ENCODE results near the gene SLC6A3. TPM values are rescaled to one million over a fixed set of nuclear protein-coding genes. Genes with fewer than 3 reads are reported as not detected.

The SLC6A3 gene
- total RNA-seq, 4 donors from 2014 or later = not detected

GRCh38 chr5:1400936-1401335, 44.3 kb downstream of the SLC6A3 start:
- Histone ChIP-seq H3K4me3 (no peak overlapping the region), H3K9me3 (no peaks in the 10 kb centered on the region), H3K27me3 (peaks cover 29% of the 10 kb centered on the region), H3K36me3 (no peaks in the 10 kb centered on the region), H3K4me1 (no peaks in the 10 kb centered on the region), H3K27ac (no peak overlapping the region)
- no peak for DNase-seq
- TF ChIP-seq POLR2AphosphoS5 (IDR thresholded peaks at IDR 0.05) (no peak), EP300 (IDR thresholded peaks at IDR 0.05; ENCODE audit: low read depth) (no peak), POLR2A (IDR thresholded peaks at IDR 0.05) (no peak)
- WGBS, 2 donors (ENCODE audit: low coverage in 1 of 2) = 82 to 100% methylated on average over 1 to 12 of the region's 12 CpGs
- intact Hi-C loops (cut with DNase I; ENCODE audit: low total_unique reads) (no loop called here), in situ Hi-C loops (cut with MboI; ENCODE audit: low pct_ligation_motif_present in 1 of 4, low pct_unique_long_range_greater_than_20kb in 1 of 4, low sequenced_read_pairs in 3 of 4) (no loop called here)

DNA sequence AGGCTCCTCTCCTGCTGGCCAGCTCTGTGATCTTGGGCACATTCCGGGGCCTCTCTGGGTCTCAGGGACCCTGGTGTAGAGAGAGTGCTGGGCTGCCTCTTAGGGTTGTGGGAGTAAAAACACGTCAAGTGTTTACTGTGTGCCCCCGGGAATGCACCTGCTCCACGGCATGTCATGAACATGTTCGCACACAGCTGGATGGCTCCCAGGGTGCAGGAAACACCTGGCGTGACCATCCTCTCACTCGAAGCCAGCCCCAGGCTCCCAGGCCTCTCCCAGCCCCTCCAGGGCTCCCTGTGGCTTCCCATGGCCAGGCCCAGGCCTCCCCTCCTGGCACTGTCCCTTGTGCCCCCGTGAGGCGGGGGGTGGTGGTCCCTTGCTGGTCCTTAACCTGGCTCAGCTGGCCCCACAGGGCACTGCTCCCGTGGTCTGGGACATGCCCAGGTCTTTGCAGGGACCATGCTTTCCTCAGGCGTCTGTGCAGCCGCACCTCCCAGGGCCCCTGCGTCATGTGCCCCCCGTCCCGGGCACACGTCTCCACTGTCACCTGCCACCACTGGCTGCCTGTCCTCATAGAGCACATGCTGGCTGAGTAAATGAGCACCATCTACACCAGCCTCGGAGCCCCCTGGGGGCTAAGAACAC, 44.9 kb downstream of the SLC6A3 start:
- in situ Hi-C loops (cut with MboI; ENCODE audit: low pct_ligation_motif_present in 1 of 4, low pct_unique_long_range_greater_than_20kb in 1 of 4, low sequenced_read_pairs in 3 of 4) = no loop called here
- no peak for DNase-seq
- Histone ChIP-seq H3K27me3 (peaks cover 35% of the 10 kb centered on the region), H3K4me1 (no peaks in the 10 kb centered on the region), H3K9me3 (no peaks in the 10 kb centered on the region), H3K27ac (no peak overlapping the region), H3K36me3 (no peaks in the 10 kb centered on the region), H3K4me3 (no peak overlapping the region)
- intact Hi-C loops (cut with DNase I; ENCODE audit: low total_unique reads) = no loop called here
- TF ChIP-seq POLR2AphosphoS5 (IDR thresholded peaks at IDR 0.05) (no peak), CTCF (IDR thresholded peaks at IDR 0.05) (no peak), POLR2A (IDR thresholded peaks at IDR 0.05) (no peak)
- 77% methylated on average over 16 of the region's 17 CpGs; no CpG with 5 or more reads in 1 of the 2 donors for WGBS, 2 donors (ENCODE audit: low coverage in 1 of 2)

DNA sequence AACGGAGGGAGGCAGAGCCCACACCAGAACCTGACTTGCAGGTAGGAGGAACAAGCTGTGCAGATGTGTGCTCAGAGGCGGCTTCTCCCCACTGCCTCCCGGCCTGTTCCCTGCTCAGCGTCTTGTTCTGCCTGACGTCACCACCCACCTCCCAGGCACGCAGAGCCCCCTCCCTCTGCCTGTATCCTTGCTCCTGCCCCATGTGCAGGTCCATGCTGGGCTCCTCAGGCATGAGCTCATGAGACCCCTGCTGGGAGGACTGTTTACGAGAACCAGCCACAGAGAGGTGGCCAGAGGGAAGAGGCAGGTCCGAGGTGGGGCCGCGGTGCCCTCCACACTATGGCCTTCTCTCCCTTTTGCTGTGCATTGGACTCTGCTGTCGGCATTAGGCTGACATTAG, 45.5 kb downstream of the SLC6A3 start:
- no peak for DNase-seq
- TF ChIP-seq POLR2AphosphoS5 (IDR thresholded peaks at IDR 0.05) (no peak), EP300 (IDR thresholded peaks at IDR 0.05; ENCODE audit: low read depth) (no peak), CTCF (IDR thresholded peaks at IDR 0.05) (no peak), POLR2A (IDR thresholded peaks at IDR 0.05) (no peak)
- intact Hi-C loops (cut with DNase I; ENCODE audit: low total_unique reads) (no loop called here), in situ Hi-C loops (cut with MboI; ENCODE audit: low pct_ligation_motif_present in 1 of 4, low pct_unique_long_range_greater_than_20kb in 1 of 4, low sequenced_read_pairs in 3 of 4) (loop anchor here in 1 of 4 donors (25.0 kb wide), 1 partner anchor 238 kb away; no protein-coding TSS in a partner anchor)
- no peaks in the 10 kb centered on the region for H3K4me1 ChIP-seq
- no peaks in the 10 kb centered on the region for H3K36me3 ChIP-seq
- WGBS, 2 donors (ENCODE audit: low coverage in 1 of 2) = 60 to 78% methylated on average over 1 to 11 of the region's 11 CpGs
- H3K27me3 ChIP-seq = peaks cover 41% of the 10 kb centered on the region
- H3K27ac ChIP-seq = no peak overlapping the region
- no peaks in the 10 kb centered on the region for H3K9me3 ChIP-seq
- no peak overlapping the region for H3K4me3 ChIP-seq

- Histone ChIP-seq H3K4me3 (no peak overlapping the region), H3K36me3 (no peaks in the 10 kb centered on the region), H3K27ac (no peak overlapping the region), H3K4me1 (no peaks in the 10 kb centered on the region), H3K27me3 (peaks cover 68% of the 10 kb centered on the region), H3K9me3 (no peaks in the 10 kb centered on the region)
- in situ Hi-C loops (cut with MboI; ENCODE audit: low pct_ligation_motif_present in 1 of 4, low pct_unique_long_range_greater_than_20kb in 1 of 4, low sequenced_read_pairs in 3 of 4) (loop anchor here in 1 of 4 donors (25.0 kb wide), 1 partner anchor 241 kb away; no protein-coding TSS in a partner anchor), intact Hi-C loops (cut with DNase I; ENCODE audit: low total_unique reads) (no loop called here)
- no peak for DNase-seq
- WGBS, 2 donors (ENCODE audit: low coverage in 1 of 2) = 40 to 60% methylated on average over 1 to 18 of the region's 18 CpGs
- TF ChIP-seq CTCF (IDR thresholded peaks at IDR 0.05) (no peak), POLR2A (IDR thresholded peaks at IDR 0.05) (no peak), EP300 (IDR thresholded peaks at IDR 0.05; ENCODE audit: low read depth) (no peak), POLR2AphosphoS5 (IDR thresholded peaks at IDR 0.05) (no peak)
These were observed 48.9 kb downstream of the SLC6A3 start for GRCh38 chr5:1396293-1396816.
